ENCODE data around the gene LTBP4.

Gene LTBP4

DNA sequence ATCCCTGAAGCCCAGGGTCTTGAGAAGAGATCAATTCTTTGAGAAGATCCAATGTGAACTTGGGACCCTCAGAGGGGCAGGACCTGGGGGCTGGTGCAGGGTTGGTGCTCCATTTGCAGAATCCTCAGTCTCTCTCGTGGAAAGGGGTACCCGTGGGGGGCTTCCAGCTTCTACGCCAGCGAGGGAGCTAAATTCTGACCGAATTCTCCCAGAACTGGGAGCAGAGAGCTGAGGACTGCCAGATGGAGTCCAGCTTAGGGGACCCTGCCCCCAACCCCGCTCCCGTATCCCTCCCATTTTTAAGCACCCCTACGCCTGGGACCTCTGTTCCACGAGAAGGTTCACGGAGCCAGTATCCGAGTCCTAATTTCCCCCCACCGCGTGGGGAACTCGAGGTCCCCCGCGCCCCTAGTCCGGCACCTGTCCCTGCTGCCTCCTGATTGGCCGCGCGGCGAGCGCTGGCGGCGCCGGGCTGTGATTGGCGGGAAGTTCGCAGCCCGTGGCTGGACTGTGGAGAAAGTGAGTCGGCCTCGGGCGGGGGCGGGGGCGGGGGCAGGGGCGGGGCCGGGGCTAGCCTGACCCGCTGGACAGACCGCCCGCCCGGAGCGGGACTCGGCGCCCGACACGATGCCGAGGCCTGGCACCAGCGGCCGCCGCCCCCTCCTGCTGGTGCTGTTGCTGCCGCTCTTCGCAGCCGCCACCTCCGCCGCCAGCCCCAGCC lies 4.4 kb upstream of the LTBP4 start:
- no peak for DNase-seq (ENCODE audit: low spot score)

DNA sequence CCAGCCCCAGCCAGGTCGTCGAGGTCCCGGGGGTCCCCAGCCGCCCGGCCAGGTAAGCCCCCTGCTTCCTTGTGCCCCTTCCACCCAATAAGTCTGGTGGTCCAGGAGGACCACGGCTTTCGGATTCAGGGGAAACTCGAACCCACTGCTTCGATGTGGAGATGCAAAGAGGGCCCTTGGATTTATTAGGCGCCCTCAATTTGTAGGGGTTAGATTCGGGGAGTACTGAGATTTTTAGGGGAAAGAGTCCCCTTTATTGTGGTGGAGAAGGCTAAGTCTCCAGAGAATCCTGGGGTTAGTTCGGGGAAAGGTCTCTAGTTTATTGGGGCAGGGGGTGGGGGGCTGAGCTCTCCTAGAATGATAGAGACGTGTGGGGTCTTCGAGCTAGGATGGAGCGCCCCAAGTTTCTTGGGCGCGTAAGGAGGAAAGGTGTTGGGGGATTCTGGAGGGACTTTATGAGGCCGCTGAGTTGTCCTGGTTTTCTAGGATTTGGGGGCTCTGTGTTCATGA lies 3.8 kb upstream of the LTBP4 start:
- no peak for DNase-seq (ENCODE audit: low spot score)

DNA sequence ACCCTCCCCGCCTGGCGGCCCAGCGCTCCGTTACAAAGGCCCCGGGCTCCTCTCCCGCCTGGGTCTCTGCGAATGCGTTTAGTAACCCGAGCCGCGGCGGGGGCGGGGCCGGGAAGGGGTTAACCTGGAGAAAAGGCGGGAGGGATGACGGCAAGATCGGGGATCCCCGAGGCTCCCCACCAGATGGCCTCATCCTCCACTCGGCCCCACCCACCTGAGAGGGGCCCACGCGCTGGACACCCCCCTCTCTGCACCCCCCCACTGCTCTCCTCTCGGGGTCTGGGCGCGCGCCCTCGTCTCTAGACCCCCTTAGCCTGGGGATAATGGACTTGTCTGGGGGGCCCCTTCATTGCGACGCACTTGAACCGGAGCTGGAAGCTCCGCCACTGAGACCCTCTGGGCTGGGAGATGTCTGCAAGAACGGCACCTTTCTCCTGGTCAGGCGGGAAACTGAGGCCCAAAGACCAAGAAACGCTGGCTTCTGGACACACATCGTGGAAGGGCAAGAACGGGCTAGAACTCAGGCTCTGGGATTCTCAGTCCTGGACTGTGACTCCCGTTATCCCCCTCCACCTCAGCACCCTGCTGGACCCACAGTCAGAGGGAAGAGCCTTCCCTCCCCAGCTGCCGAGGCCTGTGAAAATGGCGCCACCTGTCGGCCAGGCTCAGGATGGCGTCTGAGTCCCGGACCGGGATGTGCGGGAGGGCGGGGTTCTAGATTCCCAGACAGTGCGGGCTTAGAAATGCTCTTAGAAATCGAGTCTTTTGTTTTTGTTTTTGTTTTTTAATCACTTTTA lies 2.9 kb upstream of the LTBP4 start:
- peak; percentile 89 for DNase-seq (ENCODE audit: low spot score)

DNA sequence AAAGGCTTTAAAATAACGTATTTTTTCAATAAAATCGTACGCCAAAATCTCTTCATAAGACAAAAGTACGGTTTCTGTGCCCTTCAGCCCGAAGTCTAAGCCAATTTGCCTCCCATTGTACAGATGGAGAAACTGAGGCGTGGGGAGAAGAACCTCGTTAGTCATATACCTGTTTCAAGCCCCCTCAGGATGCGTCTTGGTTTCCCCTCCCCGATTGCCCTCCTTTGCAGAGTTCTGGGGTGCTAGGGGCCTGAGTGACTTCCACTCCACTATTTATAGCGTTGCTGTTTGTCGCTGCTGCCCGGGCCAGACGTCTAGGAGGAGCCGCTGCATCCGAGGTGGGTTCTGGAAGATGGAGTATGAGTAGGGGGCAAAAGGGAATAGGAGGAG lies 2.3 kb upstream of the LTBP4 start:
- DNase-seq (ENCODE audit: low spot score): no peak

DNA sequence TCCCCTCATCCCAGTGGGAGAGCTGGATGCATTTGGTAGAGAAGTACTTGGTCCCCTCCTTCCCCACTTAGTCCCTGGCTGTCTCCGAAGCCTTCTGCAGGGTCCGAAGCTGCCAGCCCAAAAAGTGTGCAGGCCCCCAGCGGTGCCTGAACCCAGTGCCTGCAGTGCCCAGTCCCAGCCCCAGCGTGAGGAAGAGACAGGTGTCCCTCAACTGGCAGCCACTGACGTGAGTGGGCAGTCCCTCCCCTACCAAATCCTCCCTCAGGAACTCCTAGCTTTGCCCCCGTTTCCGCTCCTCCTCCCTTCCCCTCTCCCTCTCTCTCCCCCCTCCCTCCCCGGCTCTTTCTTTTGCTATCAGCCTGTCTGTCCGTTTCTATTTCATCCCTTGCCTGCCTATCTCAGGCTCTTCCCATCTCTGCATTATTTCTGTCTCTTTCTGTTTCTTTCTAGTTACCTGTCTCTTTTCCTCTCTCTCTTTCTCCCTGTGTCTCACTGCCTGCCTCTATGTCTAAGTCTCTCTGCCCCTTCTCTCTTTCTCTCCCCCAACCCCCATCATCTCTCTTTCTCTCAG lies 1.8 kb upstream of the LTBP4 start:
- no peak for DNase-seq (ENCODE audit: low spot score)

DNA sequence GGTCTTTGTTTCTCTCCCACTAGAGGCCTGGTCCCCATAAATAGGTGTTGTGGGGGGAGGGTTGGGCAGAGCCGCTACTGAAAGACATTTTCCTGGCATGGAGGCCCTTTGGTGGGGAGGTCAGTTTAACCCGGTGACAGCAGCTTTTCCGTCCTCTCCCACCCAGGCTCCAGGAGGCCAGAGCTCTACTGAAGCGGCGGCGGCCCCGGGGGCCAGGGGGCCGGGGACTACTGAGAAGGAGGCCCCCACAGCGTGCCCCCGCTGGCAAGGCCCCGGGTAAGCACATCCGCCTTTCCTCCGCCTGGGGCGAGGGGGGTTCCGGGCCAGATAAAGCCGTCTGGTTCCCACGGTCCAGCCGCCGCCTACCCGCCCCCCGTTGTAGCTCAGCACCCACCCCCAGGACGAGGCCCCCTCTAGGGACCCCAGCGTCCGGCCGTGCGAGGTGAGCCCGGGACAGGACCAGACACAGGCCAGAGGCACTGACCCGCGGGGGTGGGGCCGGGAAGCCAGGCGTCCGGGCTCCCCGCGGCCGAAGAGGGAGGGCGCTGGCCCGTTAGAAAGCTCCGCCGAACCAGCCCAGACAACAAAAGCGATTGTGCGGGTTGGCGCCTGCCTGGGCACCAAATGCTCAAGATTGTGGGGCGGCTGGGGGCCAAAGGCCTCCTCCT lies 1.1 kb upstream of the LTBP4 start:
- peak; percentile 53 for DNase-seq (ENCODE audit: low spot score)

DNA sequence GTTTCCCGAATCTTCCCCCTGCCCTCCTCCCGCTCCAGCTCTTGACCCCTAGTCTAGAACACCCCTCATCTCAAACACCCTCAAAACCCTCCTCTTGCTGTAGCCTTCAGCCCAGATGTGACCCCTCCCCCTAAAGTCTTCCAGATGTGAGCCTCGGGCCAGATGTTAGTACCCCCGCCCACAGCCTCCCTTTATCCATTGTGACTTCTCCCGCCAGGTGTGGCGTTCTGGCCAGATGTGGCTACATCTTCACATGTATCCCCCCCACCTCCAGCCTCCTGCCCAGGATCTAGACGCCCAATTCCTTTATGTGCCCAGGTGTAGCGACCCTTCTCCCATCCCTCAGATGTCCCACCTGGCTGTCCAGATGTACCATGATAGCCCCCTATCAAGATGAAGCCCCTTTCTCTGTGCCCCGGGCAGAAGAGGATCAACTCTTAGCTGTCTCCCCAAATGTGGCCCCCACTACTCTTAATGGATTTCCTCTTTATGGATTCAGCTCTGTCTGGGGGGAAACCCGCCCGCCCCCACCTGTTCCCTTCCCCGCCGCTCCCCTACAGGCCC lies 517 bp upstream of the LTBP4 start:
- no peak for DNase-seq (ENCODE audit: low spot score)

DNA sequence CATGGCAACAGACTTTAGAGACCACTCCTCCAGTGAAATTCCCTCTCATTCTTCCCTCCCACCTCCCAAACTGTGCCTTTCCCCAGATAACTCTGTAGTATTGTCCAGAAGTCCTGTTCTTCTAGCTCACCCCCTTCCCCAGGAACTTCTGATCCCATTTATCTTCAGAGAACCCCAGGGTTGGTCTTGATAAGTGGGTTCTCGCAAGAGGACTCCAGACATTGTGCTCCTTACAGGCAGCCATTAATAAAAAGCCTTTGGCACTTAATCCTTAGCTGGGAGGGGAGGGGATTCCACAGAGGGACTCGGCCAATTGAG lies 1.9 kb downstream of the LTBP4 start:
- DNase-seq (ENCODE audit: low spot score): no peak

DNA sequence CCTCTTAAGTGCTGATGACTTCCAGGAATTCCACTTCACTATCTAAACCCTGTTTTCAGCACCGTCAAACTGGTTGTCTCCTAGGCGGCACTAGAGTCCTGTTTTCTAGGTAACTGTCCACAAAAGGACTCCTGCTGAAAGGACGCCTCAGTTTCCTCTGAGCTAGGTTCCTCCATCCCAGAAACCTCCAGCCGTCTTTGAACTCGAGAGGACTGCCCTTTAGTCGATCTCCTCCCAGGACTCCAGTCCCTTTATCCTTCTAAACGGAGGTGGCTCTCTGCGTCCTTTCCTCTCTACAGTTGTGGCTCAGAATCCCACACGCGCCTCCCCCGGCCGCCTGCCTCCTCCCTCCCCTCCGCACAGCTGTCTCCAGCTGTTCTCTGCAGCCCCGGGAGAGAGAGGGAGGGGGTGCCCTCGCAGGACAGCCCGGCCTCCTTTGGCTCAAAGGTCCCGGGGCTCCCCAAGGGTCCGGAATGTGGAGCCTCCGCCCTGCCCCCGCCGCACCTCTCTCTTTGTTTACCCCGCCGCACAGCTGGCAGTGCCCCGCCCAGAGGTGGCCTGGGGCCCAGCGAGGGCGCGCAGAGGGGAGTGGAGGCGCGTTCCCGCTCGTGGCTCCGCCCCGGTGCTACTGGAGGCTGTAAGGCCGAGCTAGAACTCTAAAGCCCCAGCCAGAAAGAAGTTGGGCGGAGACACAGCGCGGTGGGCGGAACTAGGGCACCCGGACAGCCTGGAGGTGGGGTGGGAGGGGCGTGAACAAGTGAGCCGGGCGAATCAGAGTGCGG lies 2.4 kb downstream of the LTBP4 start:
- DNase-seq (ENCODE audit: low spot score): peak; percentile 92

DNA sequence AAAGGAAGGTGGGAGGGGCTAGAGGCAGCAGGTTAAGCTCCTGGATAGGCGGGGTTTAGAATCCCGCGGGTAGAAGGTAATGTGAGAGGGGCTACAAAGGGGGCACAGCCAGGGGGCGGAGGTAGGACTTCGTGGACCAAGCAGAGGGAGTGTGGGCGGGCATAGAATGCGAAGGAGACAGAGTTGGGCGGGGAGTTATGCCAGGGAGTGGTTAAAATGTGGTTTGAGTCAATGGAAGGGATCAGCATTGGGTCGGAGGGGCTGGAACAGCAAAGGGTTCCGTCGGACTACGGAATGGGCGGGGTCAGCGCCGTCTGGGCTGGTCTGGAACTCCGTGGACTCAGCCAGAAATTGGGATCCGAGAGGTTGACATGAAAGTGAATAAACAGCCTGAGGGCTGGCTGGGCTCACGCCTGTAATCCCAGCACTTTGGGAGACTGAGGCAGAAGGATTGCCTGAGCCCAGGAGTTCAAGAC lies 3.0 kb downstream of the LTBP4 start:
- DNase-seq (ENCODE audit: low spot score): no peak

DNA sequence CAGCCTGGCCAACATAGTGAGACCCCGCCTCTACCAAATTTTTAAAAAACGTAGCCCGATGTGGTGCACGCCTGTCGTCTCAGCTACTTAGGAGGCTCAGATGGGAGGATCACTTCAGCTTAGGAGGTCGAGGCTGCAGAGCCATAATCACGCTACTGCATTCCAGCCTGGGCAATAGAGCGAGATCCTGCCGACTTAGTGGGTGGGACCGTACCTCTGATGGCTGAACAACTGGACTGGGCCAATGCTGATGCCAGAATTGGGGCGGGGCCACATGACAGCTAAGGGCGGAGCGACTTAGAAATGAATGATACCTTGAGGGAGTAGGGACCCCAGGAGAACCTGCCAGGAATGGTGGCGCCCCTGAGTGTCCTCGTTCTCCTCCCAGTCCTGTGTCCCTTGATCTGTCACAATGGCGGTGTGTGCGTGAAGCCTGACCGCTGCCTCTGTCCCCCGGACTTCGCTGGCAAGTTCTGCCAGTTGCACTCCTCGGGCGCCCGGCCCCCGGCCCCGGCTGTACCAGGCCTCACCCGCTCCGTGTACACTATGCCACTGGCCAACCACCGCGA lies 3.6 kb downstream of the LTBP4 start:
- DNase-seq (ENCODE audit: low spot score): no peak

DNA sequence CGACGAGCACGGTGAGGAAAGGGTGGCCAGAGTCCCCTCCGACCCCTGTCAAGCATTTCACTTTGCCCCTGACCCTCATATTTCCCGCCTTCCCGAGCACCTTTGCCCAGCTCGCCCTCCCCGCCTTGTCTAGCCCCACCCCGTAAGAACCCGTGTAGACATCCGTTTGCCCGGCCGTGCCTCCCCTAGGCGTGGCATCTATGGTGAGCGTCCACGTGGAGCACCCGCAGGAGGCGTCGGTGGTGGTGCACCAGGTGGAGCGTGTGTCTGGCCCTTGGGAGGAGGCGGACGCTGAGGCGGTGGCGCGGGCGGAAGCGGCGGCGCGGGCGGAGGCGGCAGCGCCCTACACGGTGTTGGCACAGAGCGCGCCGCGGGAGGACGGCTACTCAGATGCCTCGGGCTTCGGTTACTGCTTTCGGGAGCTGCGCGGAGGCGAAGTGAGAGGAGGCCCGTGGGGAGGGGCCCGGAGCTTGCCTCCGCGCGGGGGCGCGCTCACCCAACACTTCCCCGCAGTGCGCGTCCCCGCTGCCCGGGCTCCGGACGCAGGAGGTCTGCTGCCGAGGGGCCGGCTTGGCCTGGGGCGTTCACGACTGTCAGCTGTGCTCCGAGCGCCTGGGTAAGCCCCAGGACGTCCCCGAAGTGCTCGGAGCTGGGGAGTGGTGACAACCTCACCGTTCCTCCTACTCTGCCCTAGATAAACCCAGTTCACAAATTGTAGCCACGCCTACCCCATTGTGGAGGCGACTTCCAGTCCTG lies 4.2 kb downstream of the LTBP4 start:
- peak; percentile 56 for DNase-seq (ENCODE audit: low spot score)

DNA sequence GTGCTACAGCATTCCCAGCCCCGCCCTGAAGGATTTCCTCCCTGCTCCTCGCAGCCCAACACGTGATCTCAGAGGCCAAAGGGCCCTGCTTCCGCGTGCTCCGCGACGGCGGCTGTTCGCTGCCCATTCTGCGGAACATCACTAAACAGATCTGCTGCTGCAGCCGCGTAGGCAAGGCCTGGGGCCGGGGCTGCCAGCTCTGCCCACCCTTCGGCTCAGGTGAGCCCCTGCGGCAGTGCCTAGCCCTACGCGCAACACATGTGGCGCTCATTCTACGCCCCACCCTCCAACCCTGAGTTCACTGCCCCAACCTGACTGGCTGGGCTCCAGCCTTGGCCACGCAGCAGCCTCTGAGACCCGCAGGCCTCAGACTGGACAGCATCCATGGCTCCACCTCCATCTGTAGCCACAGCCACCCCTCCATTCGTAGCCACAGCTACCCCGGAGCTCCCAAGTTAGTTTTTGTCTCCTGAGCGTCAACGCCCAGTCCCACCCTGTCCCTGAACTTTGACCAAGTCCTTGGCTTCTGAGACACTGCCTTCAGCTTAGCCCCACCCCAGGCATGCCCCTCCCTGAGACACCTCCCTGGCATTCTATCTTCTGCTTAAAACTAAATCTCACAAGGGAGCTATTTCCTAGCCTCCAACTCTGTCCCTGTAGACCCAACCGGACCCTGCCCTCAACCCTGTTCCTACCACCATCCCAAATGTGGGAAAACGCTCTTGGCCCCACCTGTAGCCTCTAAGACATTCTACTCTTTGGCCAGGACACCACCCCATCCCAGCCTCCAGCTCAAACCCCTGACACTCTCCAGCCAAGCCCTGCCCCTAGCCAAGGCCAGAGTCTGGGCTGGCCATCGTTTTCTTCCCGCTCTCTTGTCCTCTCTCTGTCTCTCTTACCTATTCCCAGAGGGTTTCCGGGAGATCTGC lies 6.4 kb downstream of the LTBP4 start:
- no peak for DNase-seq (ENCODE audit: low spot score)

DNA sequence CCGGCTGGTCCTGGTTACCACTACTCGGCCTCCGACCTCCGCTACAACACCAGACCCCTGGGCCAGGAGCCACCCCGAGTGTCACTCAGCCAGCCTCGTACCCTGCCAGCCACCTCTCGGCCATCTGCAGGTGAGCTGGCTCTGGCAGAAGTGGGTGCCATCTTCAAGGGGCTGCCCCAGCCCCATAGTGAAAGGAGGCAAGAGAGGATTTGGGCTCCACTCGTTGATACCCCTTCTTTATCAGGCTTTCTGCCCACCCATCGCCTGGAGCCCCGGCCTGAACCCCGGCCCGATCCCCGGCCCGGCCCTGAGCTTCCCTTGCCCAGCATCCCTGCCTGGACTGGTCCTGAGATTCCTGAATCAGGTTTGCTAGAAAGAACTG lies 7.1 kb downstream of the LTBP4 start:
- DNase-seq (ENCODE audit: low spot score): no peak

DNA sequence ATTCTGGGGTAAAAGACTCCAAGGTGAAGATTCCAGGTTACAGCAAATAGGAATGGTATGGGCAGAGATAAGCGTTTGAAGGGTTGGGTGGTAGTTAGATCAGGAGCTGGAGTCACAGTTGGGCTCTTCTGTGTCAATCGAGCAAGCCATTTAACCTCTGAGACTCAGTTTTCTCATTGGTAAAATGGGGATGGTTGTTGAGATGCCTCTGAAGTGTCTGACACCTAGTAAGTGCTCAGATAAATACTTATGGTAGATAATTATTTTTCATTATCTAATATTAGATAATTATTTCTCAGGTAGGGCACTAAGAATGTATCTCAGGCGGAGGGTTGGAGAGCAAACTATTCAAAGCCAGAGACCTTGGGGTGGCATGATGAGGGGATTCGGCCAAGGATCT lies 7.8 kb downstream of the LTBP4 start:
- DNase-seq (ENCODE audit: low spot score): no peak

DNA sequence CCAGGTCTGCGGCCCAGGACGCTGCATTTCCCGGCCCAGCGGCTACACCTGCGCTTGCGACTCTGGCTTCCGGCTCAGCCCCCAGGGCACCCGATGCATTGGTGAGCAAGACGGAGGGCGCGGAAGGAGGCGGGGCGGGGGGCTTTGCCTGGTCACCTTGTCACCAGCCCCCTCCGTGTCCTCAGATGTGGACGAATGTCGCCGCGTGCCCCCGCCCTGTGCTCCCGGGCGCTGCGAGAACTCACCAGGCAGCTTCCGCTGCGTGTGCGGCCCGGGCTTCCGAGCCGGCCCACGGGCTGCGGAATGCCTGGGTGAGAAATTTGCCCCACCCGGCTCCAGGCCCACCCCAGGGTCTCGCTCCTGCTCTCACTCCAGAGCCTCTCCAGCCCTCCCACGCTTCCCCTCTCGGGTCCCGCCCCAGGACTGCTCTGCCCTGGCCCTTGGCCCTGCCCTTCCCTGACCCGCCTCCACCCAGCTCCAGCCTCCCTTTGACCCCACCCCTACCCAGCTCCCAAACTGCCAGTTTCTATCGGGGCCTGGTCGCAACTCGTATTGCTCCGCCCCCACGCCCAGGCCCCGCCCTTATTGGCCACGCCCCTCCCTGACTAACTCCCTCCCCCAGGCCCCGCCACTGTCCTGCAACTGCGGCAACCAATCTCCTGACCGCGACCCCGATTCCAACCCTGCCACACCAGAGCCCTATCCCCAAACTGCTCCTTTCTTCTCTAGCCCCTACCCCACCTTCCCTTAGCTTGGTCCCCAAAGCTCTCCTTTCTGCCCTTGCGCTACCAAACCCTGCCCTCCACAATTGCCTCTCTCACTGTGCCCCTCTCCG lies 8.6 kb downstream of the LTBP4 start:
- DNase-seq (ENCODE audit: low spot score): peak; percentile 80

DNA sequence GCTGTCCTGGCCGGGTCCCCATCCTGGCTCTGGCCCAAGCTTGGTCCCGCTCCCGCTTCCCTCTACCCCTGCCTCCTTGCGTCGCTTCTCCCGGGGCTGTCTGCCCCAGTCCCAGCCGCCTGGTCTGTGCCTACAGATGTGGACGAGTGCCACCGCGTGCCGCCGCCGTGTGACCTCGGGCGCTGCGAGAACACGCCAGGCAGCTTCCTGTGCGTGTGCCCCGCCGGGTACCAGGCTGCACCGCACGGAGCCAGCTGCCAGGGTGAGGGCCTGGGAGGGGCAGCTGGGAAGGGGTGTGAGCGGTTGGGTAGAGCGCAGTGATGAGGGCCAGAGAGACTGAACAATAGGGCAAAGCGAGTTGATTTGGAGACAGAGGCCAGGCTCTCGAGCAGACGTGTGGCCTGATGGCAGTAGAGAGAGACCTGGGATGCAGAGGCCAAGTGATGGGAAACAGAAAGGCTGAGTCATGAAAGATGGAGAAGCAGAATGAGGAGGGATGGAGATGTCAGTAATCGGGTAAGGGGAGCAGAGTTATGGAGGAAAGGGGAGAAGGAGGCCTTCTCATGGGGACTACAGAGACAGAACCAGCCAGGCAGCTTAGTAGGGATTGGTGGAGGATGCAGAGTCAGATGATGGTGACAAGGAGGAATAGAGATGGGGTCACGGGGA lies 9.4 kb downstream of the LTBP4 start:
- DNase-seq (ENCODE audit: low spot score): peak; percentile 54

DNA sequence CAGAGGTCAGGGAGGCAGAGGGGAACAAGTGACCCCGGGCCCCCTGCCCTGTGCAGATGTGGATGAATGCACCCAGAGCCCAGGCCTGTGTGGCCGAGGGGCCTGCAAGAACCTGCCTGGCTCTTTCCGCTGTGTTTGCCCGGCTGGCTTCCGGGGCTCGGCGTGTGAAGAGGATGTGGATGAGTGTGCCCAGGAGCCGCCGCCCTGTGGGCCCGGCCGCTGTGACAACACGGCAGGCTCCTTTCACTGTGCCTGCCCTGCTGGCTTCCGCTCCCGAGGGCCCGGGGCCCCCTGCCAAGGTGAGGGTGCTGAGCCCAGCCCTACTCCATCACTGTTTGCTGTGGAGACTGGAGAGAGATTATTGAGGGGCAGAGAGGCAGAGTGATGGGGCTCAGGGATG lies 9.9 kb downstream of the LTBP4 start:
- DNase-seq (ENCODE audit: low spot score): no peak

Data from Ammon's horn (tissue), 1 donor.